ENCODE measurements around the gene PPP5C. TPM values are rescaled to one million over a fixed set of nuclear protein-coding genes. Genes with fewer than 3 reads are reported as not detected.

The PPP5C gene
- total RNA-seq, 1 donor from 2014 or later = 114 TPM

DNA sequence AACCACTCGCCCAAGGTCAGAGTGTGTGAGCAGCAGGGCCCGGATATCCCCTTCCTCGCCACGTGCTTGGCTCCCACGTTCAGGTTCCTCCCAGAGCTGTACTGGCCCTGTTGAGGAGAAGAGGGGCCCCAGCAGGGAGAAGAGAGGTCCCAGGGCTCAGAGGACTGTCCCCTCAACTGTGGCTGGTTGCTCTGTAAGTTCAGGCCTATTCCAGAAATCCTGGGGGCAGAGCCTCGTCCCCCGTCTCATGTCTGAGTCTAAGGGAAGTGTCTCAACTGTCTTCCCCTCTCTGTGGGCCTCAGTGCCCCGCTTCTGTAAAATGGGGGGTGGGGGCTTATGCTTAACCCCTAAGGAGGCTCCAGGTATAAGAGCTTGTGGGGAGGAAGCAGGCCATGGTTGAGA is 3.9 kb downstream of the PPP5C start:
- TF ChIP-seq CTCF (conservative IDR thresholded peaks at IDR 0.05) = no peak
- Mint-ChIP-seq H3K9me3 (no peaks in the 10 kb centered on the region), H3K27me3 (ENCODE audit: low read depth) (no peaks in the 10 kb centered on the region), H3K4me3 (no peak overlapping the region), H3K4me1 (peaks cover 38% of the 10 kb centered on the region), H3K36me3 (ENCODE audit: low read depth) (peaks cover 3% of the 10 kb centered on the region), H3K27ac (ENCODE audit: unreplicated experiment) (no peak overlapping the region)
- no peak for DNase-seq (ENCODE audit: low read depth, low spot score)

DNA sequence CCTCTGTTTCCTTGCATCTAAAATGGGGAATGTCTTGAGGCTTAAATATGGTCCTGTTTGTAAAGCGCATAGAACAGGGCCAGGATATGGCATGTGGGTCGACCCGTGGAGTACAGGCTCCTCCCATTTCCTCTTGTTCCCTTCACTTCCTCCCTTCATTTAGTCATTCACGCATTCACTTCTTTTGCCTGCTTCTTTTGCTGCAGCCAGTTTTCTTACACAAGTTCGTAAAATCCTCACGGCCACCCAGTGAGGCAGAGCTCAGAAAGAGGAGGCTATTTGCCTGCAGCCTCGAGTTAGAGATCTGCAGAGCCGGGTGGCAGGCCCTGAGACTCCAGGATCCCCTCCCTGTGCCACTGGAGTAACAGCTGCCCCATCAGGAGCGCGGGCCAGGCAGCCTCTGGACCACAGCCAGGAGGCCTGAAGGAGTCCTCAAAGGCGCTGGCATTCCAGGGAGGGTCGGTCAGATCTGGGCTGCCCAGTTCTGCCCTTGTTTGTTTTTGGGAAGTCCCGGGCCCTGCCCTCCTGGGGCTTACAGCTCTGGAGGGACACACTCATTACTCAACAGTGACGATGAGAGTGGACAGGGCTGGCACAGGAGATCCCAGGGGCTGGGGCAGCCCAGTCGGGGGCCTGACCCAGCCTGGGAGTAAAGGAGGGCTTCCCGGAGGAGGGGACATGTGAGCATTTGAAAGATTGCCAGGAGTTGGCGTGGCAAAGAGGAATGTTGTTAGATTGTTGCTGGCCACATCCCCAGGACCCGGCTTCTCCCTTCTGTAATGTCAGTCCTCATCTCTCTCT is 4.6 kb downstream of the PPP5C start:
- Mint-ChIP-seq H3K9me3 (no peaks in the 10 kb centered on the region), H3K4me3 (peak overlapping the region; percentile 41), H3K36me3 (ENCODE audit: low read depth) (peaks cover 3% of the 10 kb centered on the region), H3K27me3 (ENCODE audit: low read depth) (no peaks in the 10 kb centered on the region), H3K27ac (ENCODE audit: unreplicated experiment) (peak overlapping the region; percentile 38), H3K4me1 (peaks cover 35% of the 10 kb centered on the region)
- DNase-seq (ENCODE audit: low read depth, low spot score) = no peak
- no peak for TF ChIP-seq CTCF (conservative IDR thresholded peaks at IDR 0.05)

DNA sequence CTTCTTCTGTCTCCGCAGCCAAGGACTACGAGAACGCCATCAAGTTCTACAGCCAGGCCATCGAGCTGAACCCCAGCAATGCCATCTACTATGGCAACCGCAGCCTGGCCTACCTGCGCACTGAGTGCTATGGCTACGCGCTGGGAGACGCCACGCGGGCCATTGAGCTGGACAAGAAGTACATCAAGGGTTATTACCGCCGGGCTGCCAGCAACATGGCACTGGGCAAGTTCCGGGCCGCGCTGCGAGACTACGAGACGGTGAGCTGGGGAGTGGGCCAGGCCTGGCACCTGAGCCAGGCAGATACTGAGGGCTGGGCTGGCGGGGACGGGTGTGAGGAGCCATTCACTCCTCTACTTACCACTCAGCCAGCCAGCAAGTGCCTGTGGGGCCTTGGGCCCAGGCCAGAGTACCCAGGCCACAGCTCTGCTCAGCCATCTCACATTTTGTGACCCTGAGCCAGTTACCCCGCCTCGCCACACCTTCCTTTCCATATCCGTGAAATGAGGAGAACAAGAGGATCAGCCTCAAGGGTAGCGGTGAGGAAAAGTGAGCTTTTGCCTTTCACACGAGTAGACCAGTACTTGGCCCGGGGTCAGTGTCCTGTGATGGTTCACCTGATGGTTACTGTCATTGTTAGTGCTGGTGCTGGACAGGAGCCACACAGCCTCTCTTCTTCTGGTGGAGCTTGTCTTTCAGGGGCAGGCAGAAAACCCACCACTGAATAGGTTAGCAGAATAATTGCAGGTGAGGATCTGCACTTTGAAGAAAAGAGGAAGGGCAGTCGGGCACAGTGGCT is 7.0 kb downstream of the PPP5C start:
- H3K27ac Mint-ChIP-seq (ENCODE audit: unreplicated experiment) = no peak overlapping the region
- no peak overlapping the region for H3K4me3 Mint-ChIP-seq
- TF ChIP-seq CTCF (conservative IDR thresholded peaks at IDR 0.05) = no peak
- no peaks in the 10 kb centered on the region for H3K27me3 Mint-ChIP-seq (ENCODE audit: low read depth)
- no peak for DNase-seq (ENCODE audit: low read depth, low spot score)
- no peaks in the 10 kb centered on the region for H3K9me3 Mint-ChIP-seq
- H3K36me3 Mint-ChIP-seq (ENCODE audit: low read depth) = peaks cover 3% of the 10 kb centered on the region
- H3K4me1 Mint-ChIP-seq = peaks cover 13% of the 10 kb centered on the region

GRCh38 chr19:46355234-46356148 is 8.6 kb downstream of the PPP5C start:
- Mint-ChIP-seq H3K36me3 (ENCODE audit: low read depth) (peaks cover 3% of the 10 kb centered on the region), H3K27me3 (ENCODE audit: low read depth) (no peaks in the 10 kb centered on the region), H3K4me3 (no peak overlapping the region), H3K9me3 (no peaks in the 10 kb centered on the region), H3K4me1 (peaks cover 4% of the 10 kb centered on the region), H3K27ac (ENCODE audit: unreplicated experiment) (peak overlapping the region; percentile 19)
- DNase-seq (ENCODE audit: low read depth, low spot score) = no peak
- TF ChIP-seq CTCF (conservative IDR thresholded peaks at IDR 0.05) = no peak

Measured in neural crest cell (in vitro differentiated cells).